ENCODE measurements around the gene EPHA1.

Gene EPHA1

GRCh38 chr7:143408686-143409561 is at the start of gene EPHA1:
Gene EPHA1 (minus strand): TSS chr7:143408856. CDS start chr7:143408805, 51 bp downstream.
- no peak for DNase-seq

- peak; percentile 91 for DNase-seq
Observed at GRCh38 chr7:143458263-143458662, 49.6 kb upstream of the EPHA1 start.

- DNase-seq = peak; percentile 88
Observed at GRCh38 chr7:143456992-143457793, 48.5 kb upstream of the EPHA1 start.

- no peak for DNase-seq
Observed at GRCh38 chr7:143455942-143456341, 47.3 kb upstream of the EPHA1 start.

GRCh38 chr7:143455491-143455890 is 46.8 kb upstream of the EPHA1 start:
- DNase-seq = no peak

GRCh38 chr7:143454091-143454680 is 45.5 kb upstream of the EPHA1 start:
- DNase-seq = peak; percentile 39

GRCh38 chr7:143452495-143452894 is 43.8 kb upstream of the EPHA1 start:
- DNase-seq = no peak

- DNase-seq = no peak
Observed at GRCh38 chr7:143451746-143452145, 43.1 kb upstream of the EPHA1 start.

GRCh38 chr7:143451122-143451521 is 42.5 kb upstream of the EPHA1 start:
- DNase-seq = no peak

- no peak for DNase-seq
Observed at GRCh38 chr7:143449793-143450192, 41.1 kb upstream of the EPHA1 start.

GRCh38 chr7:143448429-143448828 is 39.8 kb upstream of the EPHA1 start:
- DNase-seq = no peak

GRCh38 chr7:143447466-143447865 is 38.8 kb upstream of the EPHA1 start:
- no peak for DNase-seq

- no peak for DNase-seq
Observed at GRCh38 chr7:143444785-143445184, 36.1 kb upstream of the EPHA1 start.

- DNase-seq = no peak
Observed at GRCh38 chr7:143444063-143444782, 35.6 kb upstream of the EPHA1 start.

- DNase-seq = no peak
Observed at GRCh38 chr7:143443153-143443552, 34.5 kb upstream of the EPHA1 start, which contains the start of gene TAS2R60. Gene TAS2R60 (plus strand): TSS chr7:143443453. CDS start chr7:143443453, 0 bp downstream.

- DNase-seq = no peak
Observed at GRCh38 chr7:143439866-143440265, 31.2 kb upstream of the EPHA1 start.

- DNase-seq = no peak
Observed at GRCh38 chr7:143437578-143437977, 28.9 kb upstream of the EPHA1 start.

GRCh38 chr7:143436325-143436946 is 27.8 kb upstream of the EPHA1 start:
- DNase-seq = no peak

GRCh38 chr7:143435266-143435665 is 26.6 kb upstream of the EPHA1 start:
- no peak for DNase-seq

GRCh38 chr7:143434660-143435059 is 26.0 kb upstream of the EPHA1 start:
- DNase-seq = peak; percentile 48

GRCh38 chr7:143433759-143434158 is 25.1 kb upstream of the EPHA1 start:
- no peak for DNase-seq

- DNase-seq = no peak
Observed at GRCh38 chr7:143431109-143431508, 22.5 kb upstream of the EPHA1 start.

Measured in fibroblast of skin of right biceps (primary cell).